GM19238 (cell line): ENCODE results near the gene CFAP65.

ENCODE experiments used
- DNase-seq: peaks from one replicate; pipeline ENCODE4 v3.0.0; 2011; ENCODE audit warnings: low spot score; ENCODE audit not compliant: insufficient read length

CFAP65 gene

DNA sequence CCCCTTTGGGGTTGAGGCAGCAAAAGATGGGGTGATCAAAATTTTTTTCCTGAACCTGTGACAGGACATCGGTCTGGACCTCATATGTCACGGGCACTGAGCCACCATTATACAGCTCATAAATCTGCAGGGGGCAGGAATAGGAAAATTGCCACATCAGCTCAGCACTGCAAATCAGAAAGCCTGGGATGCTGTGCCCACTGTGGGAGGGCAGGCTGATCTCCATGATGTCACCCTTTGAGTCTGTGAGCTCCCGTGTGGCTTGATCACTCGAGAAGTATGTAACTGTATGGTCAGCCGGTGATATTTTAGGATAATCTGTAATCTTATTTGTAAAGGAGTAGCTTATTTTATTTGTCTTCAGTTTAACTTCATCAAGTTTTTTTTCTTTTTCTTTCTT, 30.4 kb downstream of the CFAP65 start:
- no peak for DNase-seq

GRCh38 chr2:219010162-219010756, 31.1 kb downstream of the CFAP65 start:
- no peak for DNase-seq

- DNase-seq: no peak
Measured at GRCh38 chr2:219009294-219009693, 32.0 kb downstream of the CFAP65 start.

DNA sequence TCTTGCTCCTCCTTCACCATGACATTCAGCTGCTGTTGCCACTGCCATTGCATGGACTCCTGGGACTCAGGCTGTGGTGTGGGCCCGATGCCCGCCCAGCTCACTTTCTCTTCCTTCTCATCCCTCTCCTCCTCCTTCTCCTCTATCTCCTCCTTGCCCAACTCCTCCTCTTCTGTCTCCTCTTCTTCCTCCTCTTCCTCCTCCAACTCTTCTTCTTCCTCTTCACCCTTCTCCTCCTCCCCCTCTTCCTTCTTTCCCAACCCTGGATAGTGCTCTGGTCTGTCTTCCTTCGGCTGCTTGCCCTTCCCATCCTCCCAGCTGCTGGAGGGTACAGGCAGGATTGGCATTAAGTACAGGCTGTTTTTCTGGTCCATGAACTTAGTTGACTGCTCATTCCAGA, 37.3 kb downstream of the CFAP65 start:
- no peak for DNase-seq

- no peak for DNase-seq
Measured at GRCh38 chr2:219003267-219003634, 38.1 kb downstream of the CFAP65 start.

GRCh38 chr2:219002395-219003266, 38.7 kb downstream of the CFAP65 start:
- no peak for DNase-seq

DNA sequence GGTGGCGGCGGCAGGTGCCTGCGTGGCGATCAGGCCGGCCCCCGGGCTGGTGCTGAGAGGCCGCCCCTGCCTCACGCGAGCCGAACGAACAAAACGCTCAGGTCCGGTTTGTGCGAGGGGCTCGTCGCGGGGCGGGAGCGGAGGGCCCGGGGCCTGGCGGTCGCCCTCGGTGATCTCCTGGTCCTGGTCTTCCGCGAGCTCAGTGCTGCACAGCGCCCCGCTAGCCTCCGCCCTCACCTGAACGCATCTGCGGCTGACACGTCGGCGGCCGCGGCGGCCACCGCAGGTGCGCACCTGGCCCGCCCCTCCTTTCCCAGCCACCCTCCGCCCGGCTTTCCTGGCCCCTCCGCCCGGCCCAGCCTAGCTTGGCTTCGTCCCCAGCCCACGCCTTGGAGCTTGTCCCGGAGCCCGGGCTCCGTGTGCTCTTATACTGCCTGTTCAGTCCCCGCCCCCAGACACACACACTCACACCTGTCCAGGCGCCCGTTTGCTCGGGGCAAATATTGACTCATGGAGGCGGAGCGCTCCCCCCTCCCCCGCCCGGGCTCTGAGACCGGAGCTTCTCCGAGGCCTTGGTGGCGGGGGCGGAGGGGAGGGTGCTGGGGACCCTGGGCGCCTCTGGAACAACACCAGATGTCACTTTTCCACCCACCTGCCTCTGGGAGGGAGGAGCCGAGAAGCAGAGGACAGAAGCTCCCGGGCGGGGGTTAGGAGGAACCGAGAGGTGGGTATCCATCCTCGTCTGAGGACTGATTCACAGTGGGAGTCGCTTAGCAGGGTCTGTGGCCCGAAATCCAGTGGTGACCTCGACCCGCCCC, 39.5 kb downstream of the CFAP65 start:
- DNase-seq: no peak

DNA sequence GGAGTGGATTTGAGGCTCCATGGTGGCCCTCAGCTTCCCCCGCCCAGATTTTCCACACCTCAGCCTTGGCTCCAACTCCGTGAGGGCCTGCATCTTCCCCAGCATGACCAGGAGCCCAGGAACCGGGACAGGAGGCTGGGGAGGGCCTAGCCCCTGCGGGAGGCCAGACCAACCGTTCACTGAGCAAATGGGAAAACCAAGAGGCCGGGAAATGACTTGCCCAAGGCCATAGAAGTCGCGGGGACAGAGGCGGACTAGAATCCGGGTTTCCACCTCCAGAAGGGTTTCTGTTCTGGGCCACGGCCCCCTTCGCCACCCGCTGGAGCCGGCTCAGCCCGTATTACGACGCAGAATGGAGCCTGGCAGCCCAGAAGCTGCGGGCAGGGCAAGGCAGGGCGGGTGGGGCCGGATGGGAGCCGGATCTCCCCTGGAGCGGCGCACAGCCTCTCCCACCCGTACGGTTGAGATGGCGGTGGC, 40.2 kb downstream of the CFAP65 start:
- no peak for DNase-seq

DNA sequence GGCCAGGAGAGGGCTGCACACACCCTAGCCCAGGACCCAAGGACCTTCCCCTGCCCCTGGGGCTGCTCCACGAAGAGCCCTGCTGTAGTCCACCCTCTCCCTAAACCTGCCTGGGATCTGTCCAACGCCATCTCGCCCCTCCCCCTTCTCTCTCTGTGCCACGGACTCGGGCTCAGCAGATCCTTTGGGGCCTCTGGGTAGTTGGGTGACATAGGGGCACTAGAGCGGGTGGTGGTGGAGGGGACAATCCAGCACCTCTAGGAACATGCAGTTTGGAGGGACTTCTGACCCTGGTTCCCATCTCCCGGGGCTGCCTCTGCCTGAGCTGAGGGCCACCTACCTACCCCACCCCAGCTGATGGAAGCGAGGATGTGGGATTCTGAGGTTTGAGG, 40.8 kb downstream of the CFAP65 start:
- no peak for DNase-seq

GRCh38 chr2:218999881-219000568, 41.3 kb downstream of the CFAP65 start:
- no peak for DNase-seq

DNA sequence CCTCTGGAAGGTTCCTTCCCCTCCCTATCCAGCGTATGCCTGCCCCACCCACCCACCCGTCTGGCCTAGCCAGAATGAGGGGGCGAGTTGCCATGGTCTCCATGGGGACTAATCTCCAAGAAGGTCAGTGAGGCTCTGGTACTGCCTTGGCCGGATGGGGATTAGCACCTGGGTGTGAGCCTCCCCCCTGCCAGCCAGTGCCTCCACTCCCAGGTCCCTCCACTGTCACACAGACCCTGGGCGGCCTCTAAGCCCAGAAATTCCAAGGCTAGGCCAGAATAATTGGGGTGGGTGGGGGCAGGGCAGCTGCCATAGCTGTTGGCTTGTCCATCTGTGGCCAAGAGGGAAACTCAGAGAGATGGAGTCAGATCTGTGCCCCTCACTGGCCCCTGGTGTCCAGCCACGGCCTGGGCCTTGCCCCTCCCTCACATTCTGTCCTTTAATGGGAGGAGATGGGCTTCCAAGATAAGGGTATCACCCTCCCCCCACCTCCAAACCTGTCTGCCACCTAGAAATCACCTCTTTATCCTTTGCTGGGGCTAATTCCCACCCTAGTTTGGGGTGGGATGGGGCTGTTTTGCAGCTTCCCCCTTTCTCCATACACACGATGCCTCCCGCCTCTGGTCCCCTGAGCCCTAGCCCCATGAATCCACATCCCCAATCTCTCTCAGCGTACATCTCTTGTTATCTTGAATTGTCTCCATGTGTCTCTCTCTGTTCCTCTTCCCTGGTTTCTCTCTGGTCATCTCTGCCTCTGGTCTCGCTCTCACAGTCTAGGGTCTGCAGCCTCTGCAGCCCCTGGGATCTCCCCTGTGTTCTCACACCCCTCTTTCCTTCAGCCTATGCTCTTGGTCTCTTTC, 42.1 kb downstream of the CFAP65 start:
- DNase-seq: no peak

DNA sequence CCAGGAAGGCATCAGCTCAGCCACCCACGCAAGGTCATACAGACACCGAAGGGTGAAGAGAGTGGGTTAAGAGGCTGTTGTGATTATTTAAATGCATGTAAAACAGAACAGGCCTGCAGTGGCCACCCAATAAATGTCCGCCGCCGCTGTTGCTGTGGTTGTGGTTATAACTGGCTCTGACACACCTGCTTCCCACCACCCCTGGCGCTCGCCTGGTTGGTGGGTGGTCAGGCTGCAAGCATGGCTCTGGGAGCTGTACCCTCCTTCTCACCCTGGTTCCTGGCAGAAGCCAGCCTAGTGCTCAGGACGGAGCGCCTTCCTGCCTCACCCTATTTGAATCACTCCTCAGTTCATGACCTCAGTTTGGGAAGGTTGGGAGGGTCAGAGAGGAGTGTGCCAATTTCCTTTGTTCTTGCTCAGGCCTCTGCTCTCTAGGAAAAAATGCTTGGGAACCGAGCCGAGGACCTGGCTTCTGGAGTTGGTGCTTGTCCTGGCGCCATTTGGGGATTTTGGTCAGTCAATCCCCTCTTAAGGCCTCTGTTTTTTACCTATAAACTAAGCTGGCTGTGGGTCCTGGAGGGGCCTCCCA, 42.8 kb downstream of the CFAP65 start:
- DNase-seq: no peak

GRCh38 chr2:218997731-218998130, 43.6 kb downstream of the CFAP65 start:
- DNase-seq: no peak

- no peak for DNase-seq
Measured at GRCh38 chr2:218996937-218997336, 44.4 kb downstream of the CFAP65 start.

DNA sequence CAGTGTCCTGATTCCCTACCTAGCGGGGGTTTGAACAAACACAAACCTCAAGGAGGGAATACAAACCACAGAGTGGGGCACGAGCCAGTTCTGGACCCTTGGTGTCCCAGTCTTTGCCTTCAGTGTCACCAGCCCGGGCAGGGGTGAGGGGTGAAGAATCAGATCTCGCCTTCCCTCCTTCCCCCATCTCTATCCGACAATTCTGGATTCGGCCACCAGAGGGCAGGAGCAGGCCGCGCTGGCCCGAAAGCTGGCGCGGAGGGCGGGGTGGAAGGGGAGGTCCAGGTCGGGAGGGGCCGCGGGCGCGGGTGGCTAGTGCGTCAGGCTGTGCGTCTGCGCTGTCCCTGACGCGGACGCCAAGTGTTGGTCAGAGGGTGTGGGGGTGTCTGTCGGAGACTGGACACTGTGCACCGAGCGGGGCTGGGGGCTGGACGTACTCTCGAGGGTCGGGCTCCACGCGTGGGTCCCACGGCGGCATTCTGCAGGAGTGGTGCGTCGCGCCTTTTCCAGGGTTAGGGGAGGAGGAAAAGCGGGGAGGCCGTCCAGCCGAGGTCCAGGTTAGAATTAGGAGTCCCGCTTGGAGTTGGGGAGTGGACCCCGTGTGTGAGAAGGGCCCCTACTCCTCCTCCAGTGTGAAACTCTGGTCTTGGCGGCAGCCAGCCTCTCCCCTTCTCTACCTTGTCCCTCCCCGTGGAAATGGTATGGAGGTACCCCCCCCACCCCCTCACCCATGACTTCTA, 45.2 kb downstream of the CFAP65 start:
- peak; percentile 84 for DNase-seq

GRCh38 chr2:218995561-218995960, 45.8 kb downstream of the CFAP65 start:
- DNase-seq: no peak

GRCh38 chr2:218993345-218994315, 47.7 kb downstream of the CFAP65 start, which contains the start of gene CRYBA2:
TSS of gene CRYBA2 (minus strand) at chr2:218993422. CDS start at chr2:218993176, 246 bp downstream.
- no peak for DNase-seq

GRCh38 chr2:218992703-218993344, 48.5 kb downstream of the CFAP65 start:
- no peak for DNase-seq
